Tibial artery (tissue), 4 donors: Measurements from ENCODE around the gene ST6GALNAC1.

Experiments
- DNase-seq, 2 donors: peaks; one replicate each; pipeline ENCODE4 v3.0.0-alpha.2; 2019
- H3K27ac ChIP-seq, 2 donors: fragments of 200-600 bp; sonication (generic) in 1 of 2; 1 replicate in 1 of 2; 2 replicates in 1 of 2; pipeline ENCODE4 v1.5.1; 2018 to 2019; ENCODE audit warnings: mild to moderate bottlenecking in 1 of 2
- H3K27me3 ChIP-seq, 2 donors: fragments of 200-600 bp; sonication (generic) in 1 of 2; one replicate each; pipeline versions ENCODE4 v1.5.1 to v1.6.0; 2016 to 2019
- H3K36me3 ChIP-seq, 3 donors: fragments of 200-600 bp; sonication (generic) in 2 of 3; one replicate each; pipeline ENCODE4 v1.5.1; 2016 to 2019; ENCODE audit warnings: mild to moderate bottlenecking in 2 of 3
- H3K4me1 ChIP-seq, 4 donors: fragments of 200-600 bp; sonication (generic) in 2 of 4; 1 replicate in 3 of 4; 2 replicates in 1 of 4; pipeline ENCODE4 v1.5.1; 2016 to 2019
- H3K4me3 ChIP-seq, 2 donors: fragments of 200-600 bp; sonication (generic) in 1 of 2; 1 replicate in 1 of 2; 2 replicates in 1 of 2; pipeline ENCODE4 v1.5.1; 2018 to 2019; ENCODE audit warnings: mild to moderate bottlenecking in 2 of 2
- H3K9me3 ChIP-seq, 3 donors: fragments of 200-600 bp; sonication (generic) in 1 of 3; one replicate each; pipeline ENCODE4 v1.5.1; 2016 to 2019
- CTCF ChIP-seq, 2 experiments: fragments of 200-600 bp in 1 of 2; fragments of 450-650 bp in 1 of 2; IDR thresholded peaks; one replicate each; pipeline ENCODE4 v1.5.1; 2017 to 2019; ENCODE audit warnings: antibody characterized with exemption in 2 of 2, mild to moderate bottlenecking in 1 of 2, moderate library complexity in 1 of 2
- intact Hi-C: fragments of 100-400 bp; cut with DNase I; formaldehyde crosslinking; loops from one replicate; pipeline ENCODE4 v1.15.0; 2023; ENCODE audit warnings: low total_unique reads

The ST6GALNAC1 gene

DNA sequence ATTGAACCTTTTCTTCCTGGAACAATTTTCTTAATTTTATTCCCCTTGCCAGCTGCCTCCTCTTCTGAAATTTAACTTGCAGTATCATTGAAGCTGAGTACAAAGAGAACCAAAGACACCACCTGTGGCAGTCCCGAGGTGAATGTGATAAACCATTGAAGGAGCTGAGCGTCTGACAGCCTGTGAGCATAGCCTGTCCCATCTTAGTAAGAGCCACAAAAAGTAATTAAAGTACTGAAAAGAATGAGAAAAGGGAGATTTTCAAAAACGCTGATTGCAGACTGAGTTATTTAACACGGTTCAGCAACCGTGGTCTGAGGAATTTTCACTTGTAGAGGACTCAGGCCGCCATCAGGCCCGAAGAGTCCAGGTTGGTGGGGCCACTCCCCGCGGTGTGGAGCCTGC is 27.2 kb upstream of the ST6GALNAC1 start:
- Histone ChIP-seq H3K27me3 (peaks cover 0 to 11% of the 10 kb centered on the region in 2 donors), H3K9me3 (no peaks in the 10 kb centered on the region), H3K27ac (peak overlapping the region in 1 of 2 donors; percentile 76), H3K4me3 (no peak overlapping the region), H3K36me3 (peaks cover 0 to 4% (median 0%) of the 10 kb centered on the region in 3 donors), H3K4me1 (peaks cover 0 to 13% (median 8%) of the 10 kb centered on the region in 4 donors)
- no peak for DNase-seq
- TF ChIP-seq CTCF (IDR thresholded peaks at IDR 0.05) = no peak
- intact Hi-C loops = loop anchor here (5.0 kb wide), 1 partner anchor 47 kb away; no protein-coding TSS in a partner anchor

GRCh38 chr17:76670020-76670717 is 26.6 kb upstream of the ST6GALNAC1 start:
- no peaks in the 10 kb centered on the region for H3K9me3 ChIP-seq
- no peaks in the 10 kb centered on the region for H3K36me3 ChIP-seq
- H3K4me3 ChIP-seq = no peak overlapping the region
- DNase-seq = peak in 1 of 2 donors; percentile 2
- peaks cover 0 to 13% (median 8%) of the 10 kb centered on the region in 4 donors for H3K4me1 ChIP-seq
- peaks cover 0 to 11% of the 10 kb centered on the region in 2 donors for H3K27me3 ChIP-seq
- no peak overlapping the region for H3K27ac ChIP-seq
- TF ChIP-seq CTCF (IDR thresholded peaks at IDR 0.05) = no peak
- intact Hi-C loops = loop anchor here (5.0 kb wide), 1 partner anchor 47 kb away; no protein-coding TSS in a partner anchor

- H3K27ac ChIP-seq = no peak overlapping the region
- no peaks in the 10 kb centered on the region for H3K36me3 ChIP-seq
- no peak for TF ChIP-seq CTCF (IDR thresholded peaks at IDR 0.05)
- intact Hi-C loops = no loop called here
- H3K27me3 ChIP-seq = peaks cover 0 to 28% of the 10 kb centered on the region in 2 donors
- DNase-seq = no peak
- H3K9me3 ChIP-seq = no peaks in the 10 kb centered on the region
- no peak overlapping the region for H3K4me3 ChIP-seq
- H3K4me1 ChIP-seq = peaks cover 0 to 13% (median 8%) of the 10 kb centered on the region in 4 donors
Observed at GRCh38 chr17:76667786-76668453, 24.4 kb upstream of the ST6GALNAC1 start.

DNA sequence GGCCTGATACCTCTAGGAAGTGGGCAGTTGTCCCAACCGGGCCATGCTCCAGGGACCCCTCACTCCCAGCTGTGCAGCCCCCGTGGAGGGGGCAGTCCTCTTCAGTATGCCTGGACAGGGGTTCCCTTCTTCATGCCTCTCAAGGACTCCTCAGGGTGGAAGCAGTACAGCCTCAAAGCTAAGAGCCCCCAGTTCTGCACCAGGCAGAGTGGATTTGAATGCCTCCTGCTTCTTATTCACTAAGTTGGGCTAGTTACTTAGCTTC is 23.9 kb upstream of the ST6GALNAC1 start:
- no peak overlapping the region for H3K4me3 ChIP-seq
- no peak for TF ChIP-seq CTCF (IDR thresholded peaks at IDR 0.05)
- H3K27me3 ChIP-seq = peaks cover 0 to 28% of the 10 kb centered on the region in 2 donors
- no peaks in the 10 kb centered on the region for H3K9me3 ChIP-seq
- H3K27ac ChIP-seq = no peak overlapping the region
- H3K36me3 ChIP-seq = no peaks in the 10 kb centered on the region
- intact Hi-C loops = no loop called here
- no peak for DNase-seq
- H3K4me1 ChIP-seq = peaks cover 0 to 11% (median 6%) of the 10 kb centered on the region in 4 donors

DNA sequence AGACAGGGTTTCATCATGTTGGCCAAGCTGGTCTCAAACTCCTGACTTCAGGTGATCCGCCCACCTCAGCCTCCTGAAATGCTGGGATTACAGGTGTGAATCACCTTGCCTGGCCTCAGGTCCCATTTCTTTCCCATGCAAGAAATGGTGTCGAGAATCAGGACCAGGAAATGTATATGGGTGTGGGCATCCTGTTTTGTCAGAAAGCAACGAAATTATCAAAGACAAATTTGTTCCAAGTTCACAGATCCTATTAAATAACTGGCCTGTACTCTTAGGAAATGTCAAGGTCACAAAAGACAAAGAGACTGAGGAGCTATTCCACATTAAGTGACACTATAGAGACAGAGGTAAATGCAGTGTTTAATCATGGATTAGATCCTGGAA is 17.1 kb upstream of the ST6GALNAC1 start:
- H3K4me3 ChIP-seq = no peak overlapping the region
- no peaks in the 10 kb centered on the region for H3K9me3 ChIP-seq
- no peaks in the 10 kb centered on the region for H3K36me3 ChIP-seq
- H3K27me3 ChIP-seq = peaks cover 0 to 23% of the 10 kb centered on the region in 2 donors
- H3K27ac ChIP-seq = no peak overlapping the region
- DNase-seq = no peak
- H3K4me1 ChIP-seq = no peaks in the 10 kb centered on the region
- intact Hi-C loops = no loop called here
- no peak for TF ChIP-seq CTCF (IDR thresholded peaks at IDR 0.05)
